ENCODE measurements around the gene PWWP2A.
"Not testable (repeated sequence)": the region's sequence is repeated elsewhere in the genome, so short reads cannot be mapped to it uniquely, and the experiment has no call there.

- not testable (repeated sequence) for TF ChIP-seq EMX1 (CRISPR knock-in tag; IDR thresholded peaks at IDR 0.05); CTCF (IDR thresholded peaks at IDR 0.05)
Observed at GRCh38 chr5:160160875-160161274, 41.6 kb upstream of the PWWP2A start.

Measured in WTC11 (cell line).